K562 (cell line): ENCODE results near the gene MAP3K20. TPM values are rescaled to one million over a fixed set of nuclear protein-coding genes. Genes with fewer than 3 reads are reported as not detected.

Source experiments
- ATAC-seq: fragments of 200-7000 bp; cut with Tn5 transposase; 3 replicates; pipeline ENCODE4 v1.9.1; 2020; ENCODE audit warnings: moderate library complexity
- BruUV-seq: library from RNA; stranded (reverse); fragments of 400-500 nt; replicated peaks from 2 replicates; lab custom pipeline; 2021; lab: Mats Ljungman, UMichigan
- CTCF ChIA-PET: fragments of 300-600 bp; formaldehyde crosslinking; extraction: SDS; loops from one replicate; lab custom pipeline; 2021; ENCODE audit warnings: low intra/inter-chr PET ratio; lab: Yijun Ruan, JAX
- POLR2A ChIA-PET: fragments of 300-600, 350-650 bp; sonication (Branson Sonifier 250); formaldehyde crosslinking; extraction: SDS; loops from one replicate; lab custom pipeline; 2021; ENCODE audit warnings: antibody characterized with exemption, inconsistent platforms; lab: Yijun Ruan, JAX
- DNase-seq, 4 experiments: peaks; one replicate each; pipeline versions ENCODE4 v3.0.0 to v3.0.0-alpha.2; 2011 to 2018; ENCODE audit warnings: low spot score in 3 of 4, mixed read lengths in 3 of 4; ENCODE audit errors: extremely low read depth in 1 of 4
- FAIRE-seq: peaks from 2 replicates; lab custom pipeline; 2011; peaks lifted over from hg19 to GRCh38; lab: Jason Lieb, UNC
- H2AFZ ChIP-seq: 2 replicates; pipeline ENCODE4 v1.6.0; 2011; ENCODE audit warnings: low read depth, low read length, control low read depth, inconsistent platforms
- H3K27ac ChIP-seq: fragments of 200-600 bp; 3 replicates; pipeline ENCODE4 v1.8.0; 2011; ENCODE audit warnings: low read depth, mild to moderate bottlenecking, control low read depth, inconsistent platforms, low read length, moderate library complexity, mixed read lengths; ENCODE audit errors: extremely low read depth
- H3K27me3 ChIP-seq, 2 experiments: fragments of 300-600 bp in 1 of 2; 2 replicates in 1 of 2; 3 replicates in 1 of 2; pipeline versions ENCODE4 v1.6.0 to v1.8.0; 2011; ENCODE audit warnings: inconsistent platforms in 2 of 2, low read length in 2 of 2, mild to moderate bottlenecking in 1 of 2, mixed read lengths in 1 of 2, moderate library complexity in 1 of 2; ENCODE audit not compliant: control insufficient read depth in 2 of 2, insufficient read depth in 2 of 2
- H3K36me3 ChIP-seq: fragments of 300-600 bp; 3 replicates; pipeline ENCODE4 v1.8.0; 2011; ENCODE audit warnings: mild to moderate bottlenecking, low read length, inconsistent platforms; ENCODE audit not compliant: control insufficient read depth, insufficient read depth
- H3K4me1 ChIP-seq, 2 experiments: fragments of 200-600 bp in 1 of 2; replicated peaks in 1 of 2; 2 replicates in 1 of 2; 3 replicates in 1 of 2; pipeline versions ENCODE4 v1.5.1 to v1.8.0; 2011; ENCODE audit warnings: inconsistent platforms in 2 of 2, low read length in 2 of 2, mild to moderate bottlenecking in 1 of 2, mixed read lengths in 1 of 2, moderate library complexity in 1 of 2; ENCODE audit not compliant: control insufficient read depth in 2 of 2, insufficient read depth in 2 of 2
- H3K4me2 ChIP-seq: 2 replicates; pipeline ENCODE4 v1.6.1; 2011; ENCODE audit warnings: low read length, control low read depth, inconsistent platforms, mixed read lengths; ENCODE audit not compliant: insufficient read depth
- H3K4me3 ChIP-seq: fragments of 200-600 bp; sonication (generic), shearing (Covaris generic); 2 replicates; pipeline ENCODE4 v1.5.1; 2016; ENCODE audit warnings: control low read depth, inconsistent platforms
- H3K79me2 ChIP-seq: fragments of 200-600 bp; 3 replicates; pipeline ENCODE4 v1.8.0; 2011; ENCODE audit warnings: low read length, inconsistent platforms; ENCODE audit not compliant: control insufficient read depth, insufficient read depth
- H3K9ac ChIP-seq, 2 experiments: 2 replicates each; pipeline versions ENCODE4 v1.6.0 to v1.6.1; 2011; ENCODE audit warnings: low read depth in 2 of 2, low read length in 2 of 2, control low read depth in 1 of 2, inconsistent platforms in 1 of 2, mild to moderate bottlenecking in 1 of 2, mixed read lengths in 1 of 2; ENCODE audit not compliant: insufficient read depth in 1 of 2
- H3K9me1 ChIP-seq: one replicate; pipeline ENCODE4 v1.6.0; 2011; ENCODE audit warnings: inconsistent platforms, mild to moderate bottlenecking, low read length, moderate library complexity; ENCODE audit not compliant: control insufficient read depth, insufficient read depth
- H3K9me3 ChIP-seq: replicated peaks from 2 replicates; pipeline ENCODE4 v1.5.1; 2011; ENCODE audit warnings: low read depth, low read length, inconsistent platforms; ENCODE audit not compliant: control insufficient read depth, insufficient read depth
- H4K20me1 ChIP-seq: replicated peaks from 2 replicates; pipeline ENCODE4 v1.6.1; 2011; ENCODE audit warnings: low read length, inconsistent platforms, mixed read lengths; ENCODE audit not compliant: control insufficient read depth, insufficient read depth
- GABPA ChIP-seq: fragments of 200-800 bp; sonication (Bioruptor generic); conservative IDR thresholded peaks from 2 replicates; pipeline ENCODE4 v1.6.1; 2016; ENCODE audit warnings: low read depth, missing genetic modification characterization, missing compliant biosample characterization
- HDAC1 ChIP-seq, 2 experiments: fragments of 450-650 bp; IDR thresholded peaks; 2 replicates each; pipeline ENCODE4 v1.6.1; 2016 to 2017; ENCODE audit warnings: inconsistent platforms in 1 of 2, mild to moderate bottlenecking in 1 of 2, moderate library complexity in 1 of 2
- PCBP1 ChIP-seq: fragments of 200-400 bp; formaldehyde crosslinking; IDR thresholded peaks from 2 replicates; pipeline ENCODE4 v1.6.1; 2018; ENCODE audit warnings: mild to moderate bottlenecking, low read depth, low read length; ENCODE audit not compliant: poor library complexity, severe bottlenecking
- RAD21 ChIP-seq, 2 experiments: fragments of 250-450 bp in 1 of 2; fragments of 450-650 bp in 1 of 2; sonication (Bioruptor Pico) in 1 of 2; formaldehyde crosslinking in 1 of 2; IDR thresholded peaks in 1 of 2; conservative IDR thresholded peaks in 1 of 2; 2 replicates each; pipeline versions ENCODE4 v1.4.0 to v1.8.0; 2020 to 2022; ENCODE audit warnings: mild to moderate bottlenecking in 2 of 2, moderate library complexity in 1 of 2
- ZNF175 ChIP-seq: fragments of 200-800 bp; sonication (Bioruptor generic); IDR thresholded peaks from 2 replicates; pipeline ENCODE4 v1.6.1; 2016; ENCODE audit warnings: low read depth, mild to moderate bottlenecking, missing genetic modification characterization, missing compliant biosample characterization
- ZNF354B ChIP-seq: fragments of 250-450 bp; sonication (Bioruptor Pico); IDR thresholded peaks from 2 replicates; pipeline ENCODE4 v1.4.0; 2020
- ZNF668 ChIP-seq: fragments of 250-450 bp; sonication (Bioruptor Pico); IDR thresholded peaks from 2 replicates; pipeline ENCODE4 v1.8.0; 2022; ENCODE audit warnings: mild to moderate bottlenecking, inconsistent platforms
- WGBS: fragments of 100-300 bp; shearing (Covaris generic); methylation state at CpG from one replicate; pipeline ENCODE4 v1.1.6; 2016; ENCODE audit warnings: low coverage, mixed read lengths; ENCODE audit not compliant: insufficient coverage; ENCODE audit errors: missing lambda C conversion rate; 5-methylcytosine and 5-hydroxymethylcytosine counted together
- in situ Hi-C: fragments of 300-500 bp; cut with MboI; formaldehyde crosslinking; loops from 4 replicates; pipeline ENCODE4 v1.15.0; 2018; ENCODE audit warnings: inconsistent platforms, mixed read lengths
- intact Hi-C: fragments of 100-400 bp; cut with micrococcal nuclease; formaldehyde crosslinking; loops from 2 replicates; pipeline ENCODE4 v1.14.2; 2022
- polyA plus RNA-seq, 8 experiments: library from polyadenylated mRNA; depleted of rRNA in 4 of 8; stranded (reverse) in 5 of 8; unstranded in 3 of 8; fragments of >200 nt; fragmentation: Nextera tagmentation in 2 of 8; fragmentation: Illumina TruSeq in 1 of 8; extraction: Ambion mirVana in 2 of 8; extraction: Trizol in 1 of 8; gene quantifications; 2 replicates each; pipeline versions ENCODE4 v1.2.1 to v1.2.3, GENCODE V29; 2011 to 2014; ENCODE audit warnings: inconsistent platforms in 1 of 8, missing spikeins in 1 of 8
- total RNA-seq, 7 experiments: library from RNA; depleted of rRNA in 6 of 7; stranded (reverse); fragments of >200 nt in 6 of 7; fragmentation: Illumina TruSeq in 2 of 7; extraction: Trizol in 2 of 7; gene quantifications; 2 replicates each; pipeline versions ENCODE4 v1.2.1 to v1.2.3, GENCODE V29; 2011 to 2021; ENCODE audit warnings: low replicate concordance in 1 of 7
- TF ChIP-seq, protein P1 (sequence below): sonication (generic); formaldehyde crosslinking; IDR thresholded peaks from 2 replicates; pipeline ENCODE4 v1.8.0; 2023; ENCODE audit warnings: mild to moderate bottlenecking, missing genetic modification reagents
- TF ChIP-seq, protein P2 (sequence below): conservative IDR thresholded peaks from 2 replicates; pipeline ENCODE4 v1.6.1; 2011; ENCODE audit warnings: low read depth, mild to moderate bottlenecking, low read length; ENCODE audit not compliant: control insufficient read depth

MAP3K20 gene
- total and polyA plus RNA-seq, 9 of the 15 experiments (the other 6 are each of a cell fraction or from before 2014, with no cell fraction given): 9.8 to 34.2 (median 27.3) TPM

DNA sequence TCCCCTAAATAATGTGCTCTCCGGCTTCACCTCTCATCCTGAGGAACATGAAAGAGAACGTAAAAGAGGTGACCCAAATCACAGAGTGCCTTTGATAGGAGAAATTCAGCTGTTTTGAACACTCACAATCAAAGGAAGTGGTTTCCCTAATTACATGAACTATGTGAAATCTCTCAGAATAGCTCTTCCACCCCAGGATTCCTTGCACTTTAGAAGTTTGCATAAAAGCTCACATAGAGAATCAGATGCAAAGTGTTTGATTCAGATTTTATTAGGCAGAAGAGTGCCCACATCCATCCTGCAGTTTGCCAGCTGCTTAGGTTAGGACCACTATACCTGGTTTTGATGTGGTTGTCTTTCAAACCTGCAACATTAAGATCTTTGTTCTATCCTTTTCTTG lies 61.0 kb downstream of the MAP3K20 start (continued):
- TF ChIP-seq, protein P1, sequence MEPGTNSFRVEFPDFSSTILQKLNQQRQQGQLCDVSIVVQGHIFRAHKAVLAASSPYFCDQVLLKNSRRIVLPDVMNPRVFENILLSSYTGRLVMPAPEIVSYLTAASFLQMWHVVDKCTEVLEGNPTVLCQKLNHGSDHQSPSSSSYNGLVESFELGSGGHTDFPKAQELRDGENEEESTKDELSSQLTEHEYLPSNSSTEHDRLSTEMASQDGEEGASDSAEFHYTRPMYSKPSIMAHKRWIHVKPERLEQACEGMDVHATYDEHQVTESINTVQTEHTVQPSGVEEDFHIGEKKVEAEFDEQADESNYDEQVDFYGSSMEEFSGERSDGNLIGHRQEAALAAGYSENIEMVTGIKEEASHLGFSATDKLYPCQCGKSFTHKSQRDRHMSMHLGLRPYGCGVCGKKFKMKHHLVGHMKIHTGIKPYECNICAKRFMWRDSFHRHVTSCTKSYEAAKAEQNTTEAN (CRISPR knock-in tag): no peak
- TF ChIP-seq ZNF354B (CRISPR knock-in tag): no peak

DNA sequence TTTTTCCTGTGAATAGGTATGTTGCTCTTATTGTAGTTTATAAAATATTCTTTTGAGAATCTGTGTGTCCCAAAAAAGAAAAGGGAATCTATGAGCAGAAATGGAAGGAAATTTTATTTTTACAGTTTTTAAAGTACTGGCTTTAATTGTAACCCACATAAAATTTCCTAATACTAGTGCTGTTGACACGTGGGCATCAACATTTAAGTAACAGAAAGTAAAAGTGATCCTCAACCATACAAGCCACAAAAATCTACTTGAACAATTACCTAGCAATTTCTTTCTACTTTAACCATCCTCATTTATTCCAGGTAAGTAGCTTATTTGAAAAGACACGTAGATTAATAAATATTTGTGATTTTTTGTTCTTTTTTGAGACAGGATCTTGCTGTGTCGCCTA lies 62.0 kb downstream of the MAP3K20 start:
- POLR2A ChIA-PET: no interaction called here
- no peak overlapping the region for H3K4me2 ChIP-seq
- H2AFZ ChIP-seq: no peak overlapping the region
- no peak overlapping the region for H3K9ac ChIP-seq
- CTCF ChIA-PET: no interaction called here
- no peaks in the 10 kb centered on the region; the same call in 2 of the 3 replicates for H3K36me3 ChIP-seq
- no peak for ATAC-seq
- 73% methylated on average over 3 of the region's 3 CpGs for WGBS
- intact Hi-C loops (no loop called here), in situ Hi-C loops (no loop called here)
- no peaks in the 10 kb centered on the region for H3K9me1 ChIP-seq
- no peak for TF ChIP-seq PCBP1
- no peak for TF ChIP-seq HDAC1 (IDR thresholded peaks at IDR 0.05)
- no peak for TF ChIP-seq ZNF175 (CRISPR knock-in tag)
- TF ChIP-seq RAD21 (CRISPR knock-in tag; conservative IDR thresholded peaks at IDR 0.05 in 1 of 2, IDR thresholded peaks at IDR 0.05 in 1 of 2): no peak
- TF ChIP-seq GABPA (tag): no peak
- TF ChIP-seq, protein P2, sequence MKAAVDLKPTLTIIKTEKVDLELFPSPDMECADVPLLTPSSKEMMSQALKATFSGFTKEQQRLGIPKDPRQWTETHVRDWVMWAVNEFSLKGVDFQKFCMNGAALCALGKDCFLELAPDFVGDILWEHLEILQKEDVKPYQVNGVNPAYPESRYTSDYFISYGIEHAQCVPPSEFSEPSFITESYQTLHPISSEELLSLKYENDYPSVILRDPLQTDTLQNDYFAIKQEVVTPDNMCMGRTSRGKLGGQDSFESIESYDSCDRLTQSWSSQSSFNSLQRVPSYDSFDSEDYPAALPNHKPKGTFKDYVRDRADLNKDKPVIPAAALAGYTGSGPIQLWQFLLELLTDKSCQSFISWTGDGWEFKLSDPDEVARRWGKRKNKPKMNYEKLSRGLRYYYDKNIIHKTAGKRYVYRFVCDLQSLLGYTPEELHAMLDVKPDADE: no peak
- TF ChIP-seq ZNF668 (CRISPR knock-in tag): no peak
- 0 out of 2 replicates have a peak, but pooled peaks cover 2% of the 10 kb centered on the region for H3K9me3 ChIP-seq
- no TSS peak for BruUV-seq
- no peaks in the 10 kb centered on the region for H3K27me3 ChIP-seq
- peaks cover 4% of the 10 kb centered on the region; the same call in 2 of the 3 replicates for H3K79me2 ChIP-seq
- no peak overlapping the region for H3K27ac ChIP-seq
- H3K4me3 ChIP-seq: no peak overlapping the region
- FAIRE-seq: no peak
- DNase-seq: no peak
- H3K4me1 ChIP-seq: no peaks in the 10 kb centered on the region
- no peaks in the 10 kb centered on the region for H4K20me1 ChIP-seq
